GM21529 (cell line): ENCODE data around the gene DGKI.

Source experiments
- ATAC-seq: cut with Tn5 transposase; IDR thresholded peaks from one replicate; pipeline ENCODE4 v1.9.1; 2021; ENCODE audit not compliant: unreplicated experiment

The DGKI gene

GRCh38 chr7:137439829-137440825, 406.6 kb downstream of the DGKI start:
- ATAC-seq: no peak

- ATAC-seq: no peak
Measured at GRCh38 chr7:137434946-137435345, 411.8 kb downstream of the DGKI start.

GRCh38 chr7:137434530-137434929, 412.2 kb downstream of the DGKI start:
- ATAC-seq: no peak

- ATAC-seq: no peak
Measured at GRCh38 chr7:137423321-137423720, 423.5 kb downstream of the DGKI start.

GRCh38 chr7:137421366-137421765, 425.4 kb downstream of the DGKI start:
- no peak for ATAC-seq

GRCh38 chr7:137418841-137419240, 427.9 kb downstream of the DGKI start:
- no peak for ATAC-seq

- no peak for ATAC-seq
Measured at GRCh38 chr7:137417464-137417863, 429.3 kb downstream of the DGKI start.

- ATAC-seq: no peak
Measured at GRCh38 chr7:137413901-137414300, 432.9 kb downstream of the DGKI start.

GRCh38 chr7:137411446-137411845, 435.3 kb downstream of the DGKI start:
- ATAC-seq: no peak

- ATAC-seq: no peak
Measured at GRCh38 chr7:137408126-137408525, 438.6 kb downstream of the DGKI start.

GRCh38 chr7:137407078-137407477, 439.7 kb downstream of the DGKI start:
- ATAC-seq: no peak

GRCh38 chr7:137404660-137405317, 442.0 kb downstream of the DGKI start:
- no peak for ATAC-seq

- ATAC-seq: no peak
Measured at GRCh38 chr7:137403353-137403695, 443.4 kb downstream of the DGKI start.

- no peak for ATAC-seq
Measured at GRCh38 chr7:137402536-137403352, 444.0 kb downstream of the DGKI start.

- no peak for ATAC-seq
Measured at GRCh38 chr7:137399827-137400823, 446.6 kb downstream of the DGKI start.

GRCh38 chr7:137396051-137396450, 450.7 kb downstream of the DGKI start:
- no peak for ATAC-seq

GRCh38 chr7:137395420-137395819, 451.4 kb downstream of the DGKI start:
- no peak for ATAC-seq

GRCh38 chr7:137393570-137393969, 453.2 kb downstream of the DGKI start:
- ATAC-seq: no peak

- ATAC-seq: no peak
Measured at GRCh38 chr7:137390076-137390475, 456.7 kb downstream of the DGKI start.

GRCh38 chr7:137388916-137389315, 457.9 kb downstream of the DGKI start:
- ATAC-seq: no peak
